ENCODE results near the gene AGRN. TPM values are rescaled to one million over a fixed set of nuclear protein-coding genes. Genes with fewer than 3 reads are reported as not detected.

AGRN gene
- polyA plus RNA-seq, 3 donors = 0.06 to 4.7 (median 0.43) TPM

GRCh38 chr1:1004420-1004779 is 15.5 kb upstream of the AGRN start:
- no peak overlapping the region for H3K9ac ChIP-seq (ENCODE audit: insufficient read depth, low read length, poor library complexity, severe bottlenecking)
- H4K20me1 ChIP-seq (ENCODE audit: insufficient read depth, low read length) = no peaks in the 10 kb centered on the region
- Mint-ChIP-seq H3K9me3 (peaks cover 2 to 23% (median 6%) of the 10 kb centered on the region in 7 donors), H3K27ac (no peak overlapping the region), H3K36me3 (peaks cover 0 to 4% of the 10 kb centered on the region in 2 donors), H3K27me3 (ENCODE audit: low read depth in 3 of 3) (peaks cover 56 to 87% (median 70%) of the 10 kb centered on the region in 3 donors), H3K4me3 (peak overlapping the region in 1 of 2 donors; percentile 75), H3K4me1 (peaks cover 22% of the 10 kb centered on the region)
- intact Hi-C loops (cut with micrococcal nuclease) = no loop called here
- no peak overlapping the region for H2AFZ ChIP-seq (ENCODE audit: insufficient read depth, low read depth, low read length, poor library complexity, severe bottlenecking)
- H3K27ac ChIP-seq (ENCODE audit: low read depth in 1 of 2, low read length in 2 of 2) = no peak overlapping the region
- no peaks in the 10 kb centered on the region for H3K79me2 ChIP-seq (ENCODE audit: insufficient read depth, low read length)
- peaks cover 0 to 5% of the 10 kb centered on the region in 2 donors for H3K9me3 ChIP-seq (replicated peaks in 1 of 2; ENCODE audit: control insufficient read depth in 1 of 2, insufficient read depth in 1 of 2, low read length in 2 of 2)
- no peaks in the 10 kb centered on the region for H3K36me3 ChIP-seq (replicated peaks in 1 of 2; ENCODE audit: control insufficient read depth in 1 of 2, insufficient read depth in 2 of 2, low read length in 2 of 2)
- H3K27me3 ChIP-seq (ENCODE audit: control insufficient read depth in 2 of 2, insufficient read depth in 2 of 2, low read length in 2 of 2) = peaks cover 16 to 56% of the 10 kb centered on the region in 2 donors
- DNase-seq = no peak
- TF ChIP-seq CTCF (IDR thresholded peaks at IDR 0.05) = no peak
- WGBS (ENCODE audit: insufficient coverage) = 19% methylated on average over 5 of the region's 7 CpGs
- no peak overlapping the region for H3K4me2 ChIP-seq (replicated peaks; ENCODE audit: extremely low read depth, low read length, poor library complexity, severe bottlenecking)
- peaks cover 11 to 26% of the 10 kb centered on the region in 2 donors for H3K4me1 ChIP-seq (ENCODE audit: control insufficient read depth in 1 of 2, insufficient read depth in 2 of 2, low read length in 2 of 2)
- no peak overlapping the region for H3K4me3 ChIP-seq (replicated peaks in 1 of 3; ENCODE audit: low read depth in 2 of 3, low read length in 3 of 3)

DNA sequence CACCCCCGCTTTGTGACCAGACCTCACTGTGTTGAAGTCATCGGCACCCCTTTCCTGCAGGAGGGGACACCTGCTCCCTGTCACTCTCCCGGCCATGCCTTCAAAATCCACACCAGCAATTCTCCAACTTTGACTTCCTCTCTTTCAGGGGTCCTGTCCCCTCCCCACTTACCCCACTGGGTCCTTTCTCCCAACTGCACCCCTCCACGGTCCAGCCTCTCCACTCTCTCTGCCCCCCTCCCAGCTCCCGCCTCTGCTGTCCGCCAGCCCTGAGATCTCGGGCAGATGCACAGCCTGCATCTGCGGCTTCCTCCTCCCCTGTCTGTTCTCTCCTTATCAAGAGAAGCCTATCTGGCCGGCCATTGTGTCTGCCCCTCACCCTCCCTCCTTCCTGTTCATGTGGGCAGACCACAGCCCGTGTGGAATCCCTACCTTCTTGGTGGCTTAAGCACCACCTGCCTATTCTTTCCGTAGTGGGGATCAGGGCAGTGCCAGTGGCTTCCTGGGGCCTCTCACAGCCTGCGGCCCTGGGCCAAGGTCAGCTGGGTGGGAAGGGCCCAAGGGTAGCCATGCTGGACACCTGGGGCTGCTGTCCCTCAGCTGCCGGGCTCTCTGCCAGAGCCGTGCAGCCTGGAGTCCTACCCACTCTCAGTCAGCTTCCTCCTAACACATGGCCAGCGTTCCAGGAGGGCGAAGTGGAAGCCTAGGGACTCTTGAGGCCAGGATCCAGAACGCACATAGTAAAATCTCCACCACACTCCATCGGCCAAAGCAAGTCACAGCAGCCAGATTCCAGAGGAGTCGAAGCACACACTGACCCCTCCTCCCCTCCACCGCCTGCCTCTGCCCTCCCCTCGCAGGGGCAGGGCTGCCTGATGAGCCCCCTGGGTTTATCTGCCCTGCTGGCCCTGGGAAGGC is 14.9 kb upstream of the AGRN start:
- H3K4me2 ChIP-seq (replicated peaks; ENCODE audit: extremely low read depth, low read length, poor library complexity, severe bottlenecking) = no peak overlapping the region
- intact Hi-C loops (cut with micrococcal nuclease) = no loop called here
- Mint-ChIP-seq H3K4me3 (peak overlapping the region in 1 of 2 donors; percentile 75), H3K9me3 (peaks cover 2 to 23% (median 6%) of the 10 kb centered on the region in 7 donors), H3K4me1 (peaks cover 22% of the 10 kb centered on the region), H3K27me3 (ENCODE audit: low read depth in 3 of 3) (peaks cover 55 to 86% (median 69%) of the 10 kb centered on the region in 3 donors), H3K27ac (no peak overlapping the region), H3K36me3 (peaks cover 0 to 4% of the 10 kb centered on the region in 2 donors)
- no peak overlapping the region for H3K27ac ChIP-seq (ENCODE audit: low read depth in 1 of 2, low read length in 2 of 2)
- no peak for DNase-seq
- H3K36me3 ChIP-seq (replicated peaks in 1 of 2; ENCODE audit: control insufficient read depth in 1 of 2, insufficient read depth in 2 of 2, low read length in 2 of 2) = no peaks in the 10 kb centered on the region
- no peak overlapping the region for H3K4me3 ChIP-seq (replicated peaks in 1 of 3; ENCODE audit: low read depth in 2 of 3, low read length in 3 of 3)
- H3K4me1 ChIP-seq (ENCODE audit: control insufficient read depth in 1 of 2, insufficient read depth in 2 of 2, low read length in 2 of 2) = peaks cover 11 to 20% of the 10 kb centered on the region in 2 donors
- H3K9ac ChIP-seq (ENCODE audit: insufficient read depth, low read length, poor library complexity, severe bottlenecking) = no peak overlapping the region
- H3K27me3 ChIP-seq (ENCODE audit: control insufficient read depth in 2 of 2, insufficient read depth in 2 of 2, low read length in 2 of 2) = peaks cover 15 to 54% of the 10 kb centered on the region in 2 donors
- no peak overlapping the region for H2AFZ ChIP-seq (ENCODE audit: insufficient read depth, low read depth, low read length, poor library complexity, severe bottlenecking)
- H4K20me1 ChIP-seq (ENCODE audit: insufficient read depth, low read length) = no peaks in the 10 kb centered on the region
- H3K9me3 ChIP-seq (replicated peaks in 1 of 2; ENCODE audit: control insufficient read depth in 1 of 2, insufficient read depth in 1 of 2, low read length in 2 of 2) = peaks cover 0 to 5% of the 10 kb centered on the region in 2 donors
- H3K79me2 ChIP-seq (ENCODE audit: insufficient read depth, low read length) = no peaks in the 10 kb centered on the region
- WGBS (ENCODE audit: insufficient coverage) = under 1% methylated on average over 15 of the region's 21 CpGs
- TF ChIP-seq CTCF (IDR thresholded peaks at IDR 0.05) = no peak

Measured in CD14-positive monocyte (primary cell).